Adipocyte (in vitro differentiated cells): ENCODE results near the gene ERVK3-1.

Experiments
- DNase-seq: peaks from one replicate; pipeline ENCODE4 v3.0.0-alpha.2; 2015; ENCODE audit warnings: low read depth
- H3K27me3 ChIP-seq: replicated peaks from 2 replicates; pipeline ENCODE4 v1.7.0; 2013; ENCODE audit warnings: mild to moderate bottlenecking, low read length, moderate library complexity; ENCODE audit not compliant: control insufficient read depth, insufficient read depth
- H3K36me3 ChIP-seq: 2 replicates; pipeline ENCODE4 v1.7.0; 2013; ENCODE audit warnings: low read length, mild to moderate bottlenecking, moderate library complexity; ENCODE audit not compliant: control insufficient read depth, insufficient read depth, severe bottlenecking
- H3K4me1 ChIP-seq: 2 replicates; pipeline ENCODE4 v1.7.0; 2013; ENCODE audit warnings: mild to moderate bottlenecking, low read length, moderate library complexity; ENCODE audit not compliant: control insufficient read depth, insufficient read depth
- H3K4me3 ChIP-seq: 2 replicates; pipeline ENCODE4 v1.7.0; 2013; ENCODE audit warnings: mild to moderate bottlenecking, low read length, moderate library complexity
- H3K9ac ChIP-seq: 2 replicates; pipeline ENCODE4 v1.7.0; 2013; ENCODE audit warnings: mild to moderate bottlenecking, low read length, moderate library complexity
- H3K9me3 ChIP-seq: 2 replicates; pipeline ENCODE4 v1.7.0; 2013; ENCODE audit warnings: mild to moderate bottlenecking, low read length, moderate library complexity; ENCODE audit not compliant: control insufficient read depth

Gene ERVK3-1

DNA sequence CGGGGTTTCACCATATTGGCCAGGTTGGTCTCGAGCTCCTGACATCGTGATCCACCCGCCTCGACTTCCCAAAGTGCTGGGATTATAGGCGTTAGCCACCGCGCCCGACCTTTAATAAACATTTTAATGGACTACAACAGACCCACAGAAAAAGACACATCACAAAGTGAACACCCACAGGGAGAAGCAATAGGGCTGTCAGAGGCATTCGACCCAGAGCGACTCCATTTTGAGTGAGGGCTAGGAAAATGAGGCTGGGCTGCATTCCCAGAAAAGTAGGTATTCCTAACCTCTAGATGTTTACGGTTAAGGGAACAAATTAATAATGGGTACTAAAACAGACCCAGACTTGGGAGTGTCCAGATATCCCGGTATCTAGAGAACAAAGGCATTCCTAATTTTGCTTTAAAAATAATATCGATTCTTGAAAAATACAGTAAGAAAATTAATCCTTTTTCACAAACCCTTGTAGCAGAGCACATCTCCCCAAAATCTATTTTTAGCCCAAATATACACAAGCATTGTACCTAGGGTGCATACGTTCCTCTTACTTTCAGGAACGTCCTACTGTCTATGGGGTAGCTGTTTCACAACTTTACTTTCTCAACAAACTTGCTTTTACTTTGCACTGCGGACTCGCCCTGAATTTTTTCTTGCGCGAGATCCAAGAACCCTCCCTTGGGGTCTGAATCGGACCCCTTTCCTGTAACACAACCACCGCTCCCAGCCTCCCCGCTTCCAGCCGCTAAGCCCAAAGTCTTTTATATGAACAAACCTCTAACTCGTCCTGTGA, 27.2 kb upstream of the ERVK3-1 start:
- no peak for DNase-seq
- Histone ChIP-seq H3K9ac (peak overlapping the region; percentile 98), H3K36me3 (peaks cover 35% of the 10 kb centered on the region), H3K9me3 (peaks cover 25% of the 10 kb centered on the region), H3K4me3 (peak overlapping the region; percentile 95), H3K27me3 (no peaks in the 10 kb centered on the region), H3K4me1 (peaks cover 16% of the 10 kb centered on the region)

DNA sequence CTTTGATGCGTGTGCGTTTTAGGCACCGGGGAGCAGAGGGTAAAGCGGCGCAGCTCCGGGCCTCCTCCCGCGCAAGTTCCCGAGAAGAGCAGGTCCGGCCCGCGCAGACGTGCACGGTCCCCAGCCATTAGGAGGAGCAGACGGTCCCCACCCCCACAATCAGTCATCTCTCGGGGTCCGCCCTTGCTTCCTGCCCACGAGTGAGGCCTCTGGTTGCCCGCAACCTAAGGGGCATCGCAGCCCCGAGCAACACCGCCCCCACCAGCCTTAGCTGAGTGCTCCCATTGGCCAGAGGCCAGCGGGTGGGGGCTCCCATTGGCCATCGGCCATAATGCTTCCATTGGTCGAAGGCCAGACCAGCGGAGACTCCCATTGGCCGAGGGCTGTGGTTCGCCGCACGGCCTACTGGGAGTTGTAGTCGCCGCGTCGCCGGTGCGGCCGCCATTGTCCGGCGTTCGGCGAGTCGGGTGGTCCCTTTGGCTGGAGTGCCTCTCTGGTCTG, 26.6 kb upstream of the ERVK3-1 start, which contains the start of gene ZNF8:
Gene ZNF8 (plus strand): TSS at position 415 of the 501 bp plus-strand sequence. CDS start 127 bp downstream, outside the sequence.
- Histone ChIP-seq H3K4me1 (peaks cover 16% of the 10 kb centered on the region), H3K4me3 (peak within 1 kb of the TSS; percentile 95), H3K27me3 (no peaks in the 10 kb centered on the region), H3K9ac (peak within 1 kb of the TSS; percentile 98), H3K36me3 (peaks cover 33% of the 10 kb centered on the region), H3K9me3 (peaks cover 25% of the 10 kb centered on the region)
- DNase-seq = peak; percentile 99

DNA sequence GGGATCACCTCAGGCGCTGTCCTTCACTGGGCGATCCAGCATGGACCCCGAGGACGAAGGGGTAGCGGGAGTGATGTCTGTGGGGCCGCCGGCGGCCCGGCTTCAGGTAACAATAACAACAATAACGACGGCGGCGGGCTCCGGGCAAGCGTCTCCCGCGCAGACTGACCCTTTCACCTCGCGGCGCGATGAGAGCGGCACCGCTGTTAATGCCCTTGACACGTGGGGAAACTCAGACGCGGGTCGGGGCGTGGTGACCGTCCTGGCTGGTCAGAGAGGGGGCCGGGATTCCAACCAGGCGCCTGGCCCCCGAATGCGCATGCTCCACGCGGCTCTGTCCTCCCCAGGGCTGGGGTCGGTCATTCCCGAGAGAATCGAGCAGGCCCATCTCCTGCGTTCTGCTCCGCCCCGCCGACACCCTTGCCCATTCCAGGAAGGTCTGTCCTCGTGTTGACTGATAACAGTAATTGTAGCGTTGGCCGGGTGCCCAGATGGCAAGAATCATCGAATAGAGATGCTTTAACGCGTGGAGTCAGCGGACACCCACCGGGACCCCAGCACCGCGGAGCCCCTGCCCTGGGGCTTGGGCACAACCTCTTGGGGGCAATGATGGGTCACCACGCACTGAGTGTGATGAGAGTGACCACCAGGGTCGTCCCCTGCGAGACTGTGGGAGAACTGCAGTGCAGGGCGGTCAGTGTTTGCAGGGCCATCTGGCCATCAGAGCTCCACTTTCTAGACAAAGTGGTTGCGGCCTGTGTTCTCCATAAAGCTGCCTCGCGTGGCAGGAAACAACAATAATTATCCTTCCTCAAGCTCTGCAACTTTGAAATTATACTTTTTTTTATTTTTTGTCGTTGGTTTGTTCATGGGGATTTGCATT, 25.9 kb upstream of the ERVK3-1 start:
- H3K4me3 ChIP-seq = peak overlapping the region; percentile 95
- H3K27me3 ChIP-seq = no peaks in the 10 kb centered on the region
- DNase-seq = peak; percentile 78
- peaks cover 23% of the 10 kb centered on the region for H3K9me3 ChIP-seq
- peak overlapping the region; percentile 98 for H3K9ac ChIP-seq
- peaks cover 30% of the 10 kb centered on the region for H3K36me3 ChIP-seq
- peaks cover 16% of the 10 kb centered on the region for H3K4me1 ChIP-seq

DNA sequence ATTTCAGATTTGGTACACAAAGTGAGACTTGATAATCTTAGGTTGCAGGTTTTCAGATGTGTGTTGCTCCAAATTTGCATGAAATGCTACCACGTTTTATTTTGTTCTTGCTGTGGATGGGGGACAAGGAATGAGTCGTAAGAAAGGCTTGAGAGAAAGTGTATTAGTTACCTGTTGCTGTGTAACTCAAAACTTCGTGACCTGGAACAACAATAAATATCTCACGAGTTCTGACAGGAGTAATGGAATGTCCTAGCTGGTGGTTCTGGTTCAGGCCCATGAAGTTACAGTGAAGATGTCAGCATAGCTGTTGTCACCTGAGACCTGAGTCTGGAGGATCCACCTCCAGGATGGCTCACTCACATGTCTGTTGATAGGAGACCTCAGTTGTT, 25.3 kb upstream of the ERVK3-1 start:
- Histone ChIP-seq H3K9ac (peak overlapping the region; percentile 98), H3K36me3 (peaks cover 26% of the 10 kb centered on the region), H3K4me3 (peak overlapping the region; percentile 95), H3K9me3 (peaks cover 18% of the 10 kb centered on the region), H3K4me1 (peaks cover 16% of the 10 kb centered on the region), H3K27me3 (no peaks in the 10 kb centered on the region)
- DNase-seq = no peak

- no peak overlapping the region for H3K4me3 ChIP-seq
- no peaks in the 10 kb centered on the region for H3K27me3 ChIP-seq
- H3K4me1 ChIP-seq = peaks cover 11% of the 10 kb centered on the region
- H3K36me3 ChIP-seq = peaks cover 57% of the 10 kb centered on the region
- H3K9ac ChIP-seq = no peak overlapping the region
- DNase-seq = no peak
- H3K9me3 ChIP-seq = no peaks in the 10 kb centered on the region
Observed at GRCh38 chr19:58284199-58284598, 21.0 kb upstream of the ERVK3-1 start.

DNA sequence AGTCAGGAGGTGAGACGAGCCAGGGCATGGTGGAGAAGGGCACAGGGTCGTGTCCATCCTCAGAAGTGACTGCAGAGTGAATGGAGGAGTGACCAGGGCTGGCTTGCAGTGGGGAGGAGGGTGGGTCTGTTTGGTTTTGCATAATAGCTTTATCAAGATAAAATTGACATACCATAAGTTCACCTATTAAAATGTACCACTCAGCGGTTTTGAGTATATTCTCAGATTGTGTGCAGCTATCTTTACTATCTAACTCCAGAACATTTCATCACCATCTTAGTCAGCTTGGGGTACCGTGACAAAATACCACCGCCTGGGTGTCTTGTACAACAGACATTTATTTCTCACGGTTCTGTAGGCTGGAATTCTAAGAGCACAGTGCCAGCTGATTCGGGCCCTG, 13.2 kb upstream of the ERVK3-1 start:
- H3K4me1 ChIP-seq = no peaks in the 10 kb centered on the region
- H3K36me3 ChIP-seq = peaks cover 87% of the 10 kb centered on the region
- no peaks in the 10 kb centered on the region for H3K27me3 ChIP-seq
- no peak for DNase-seq
- peaks cover 48% of the 10 kb centered on the region for H3K9me3 ChIP-seq
- no peak overlapping the region for H3K4me3 ChIP-seq
- no peak overlapping the region for H3K9ac ChIP-seq

DNA sequence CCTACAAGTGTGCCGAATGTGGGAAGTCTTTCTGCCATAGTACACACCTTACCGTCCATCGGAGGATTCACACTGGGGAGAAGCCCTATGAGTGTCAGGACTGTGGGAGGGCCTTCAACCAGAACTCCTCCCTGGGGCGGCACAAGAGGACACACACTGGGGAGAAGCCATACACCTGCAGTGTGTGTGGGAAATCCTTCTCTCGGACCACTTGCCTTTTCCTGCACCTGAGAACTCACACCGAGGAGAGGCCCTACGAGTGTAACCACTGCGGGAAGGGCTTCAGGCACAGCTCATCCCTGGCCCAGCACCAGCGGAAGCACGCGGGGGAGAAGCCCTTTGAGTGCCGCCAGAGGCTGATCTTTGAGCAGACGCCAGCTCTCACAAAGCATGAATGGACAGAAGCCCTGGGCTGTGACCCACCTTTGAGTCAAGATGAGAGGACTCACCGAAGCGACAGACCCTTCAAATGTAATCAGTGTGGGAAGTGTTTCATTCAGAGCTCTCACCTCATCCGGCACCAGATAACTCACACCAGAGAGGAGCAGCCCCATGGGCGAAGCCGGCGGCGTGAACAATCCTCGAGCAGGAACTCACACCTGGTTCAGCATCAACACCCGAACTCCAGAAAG, 10.3 kb upstream of the ERVK3-1 start:
- peaks cover 71% of the 10 kb centered on the region for H3K36me3 ChIP-seq
- no peaks in the 10 kb centered on the region for H3K27me3 ChIP-seq
- no peaks in the 10 kb centered on the region for H3K4me1 ChIP-seq
- peaks cover 48% of the 10 kb centered on the region for H3K9me3 ChIP-seq
- no peak for DNase-seq
- H3K9ac ChIP-seq = no peak overlapping the region
- H3K4me3 ChIP-seq = peak overlapping the region; percentile 20

GRCh38 chr19:58296104-58296503, 9.1 kb upstream of the ERVK3-1 start:
- Histone ChIP-seq H3K9me3 (peaks cover 46% of the 10 kb centered on the region), H3K4me3 (no peak overlapping the region), H3K4me1 (no peaks in the 10 kb centered on the region), H3K36me3 (peaks cover 74% of the 10 kb centered on the region), H3K27me3 (no peaks in the 10 kb centered on the region), H3K9ac (no peak overlapping the region)
- DNase-seq = no peak

DNA sequence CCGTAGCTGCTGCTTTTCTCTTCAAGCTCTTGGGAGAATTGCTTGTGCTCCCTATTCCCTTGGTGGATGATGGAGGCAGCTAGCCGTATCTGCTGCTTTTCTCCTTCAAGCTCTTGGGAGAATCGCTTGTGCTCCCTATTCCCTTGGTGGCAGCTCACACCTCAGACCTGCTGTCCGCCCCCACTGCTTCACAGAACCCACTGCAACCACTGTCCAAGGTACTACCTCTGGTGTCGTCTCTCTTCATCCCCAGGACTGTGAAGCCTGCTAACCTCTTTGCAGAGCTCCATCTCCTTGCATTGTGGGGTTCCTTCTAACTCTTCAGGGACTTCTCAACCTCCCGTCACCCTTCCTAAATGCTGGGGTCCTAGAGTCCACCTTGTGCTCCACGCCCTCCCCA, 4.6 kb upstream of the ERVK3-1 start:
- no peaks in the 10 kb centered on the region for H3K27me3 ChIP-seq
- H3K9me3 ChIP-seq = peaks cover 3% of the 10 kb centered on the region
- H3K4me1 ChIP-seq = peaks cover 4% of the 10 kb centered on the region
- no peak overlapping the region for H3K9ac ChIP-seq
- peaks cover 34% of the 10 kb centered on the region for H3K36me3 ChIP-seq
- H3K4me3 ChIP-seq = no peak overlapping the region
- DNase-seq = no peak

- no peaks in the 10 kb centered on the region for H3K9me3 ChIP-seq
- peaks cover 37% of the 10 kb centered on the region for H3K36me3 ChIP-seq
Observed at GRCh38 chr19:58304255-58304654, 922 bp upstream of the ERVK3-1 start.

GRCh38 chr19:58304748-58305064, 471 bp upstream of the ERVK3-1 start:
- Histone ChIP-seq H3K9ac (peak overlapping the region; percentile 90), H3K4me1 (peaks cover 14% of the 10 kb centered on the region), H3K9me3 (no peaks in the 10 kb centered on the region), H3K4me3 (peak overlapping the region; percentile 90), H3K27me3 (no peaks in the 10 kb centered on the region), H3K36me3 (peaks cover 41% of the 10 kb centered on the region)
- DNase-seq = no peak

More at GRCh38 chr19:58304255-58304654, 922 bp upstream of the ERVK3-1 start:
- Histone ChIP-seq H3K4me3 (peak overlapping the region; percentile 90), H3K9ac (no peak overlapping the region), H3K4me1 (peaks cover 14% of the 10 kb centered on the region), H3K27me3 (no peaks in the 10 kb centered on the region)
- no peak for DNase-seq
